HG02943 (cell line): Measurements from ENCODE around the gene SHC2.

ENCODE experiments used
- ATAC-seq: cut with Tn5 transposase; IDR thresholded peaks from one replicate; pipeline ENCODE4 v1.9.1; 2021; ENCODE audit warnings: mild to moderate bottlenecking, low read depth, moderate library complexity; ENCODE audit not compliant: unreplicated experiment

Gene SHC2, protein sequence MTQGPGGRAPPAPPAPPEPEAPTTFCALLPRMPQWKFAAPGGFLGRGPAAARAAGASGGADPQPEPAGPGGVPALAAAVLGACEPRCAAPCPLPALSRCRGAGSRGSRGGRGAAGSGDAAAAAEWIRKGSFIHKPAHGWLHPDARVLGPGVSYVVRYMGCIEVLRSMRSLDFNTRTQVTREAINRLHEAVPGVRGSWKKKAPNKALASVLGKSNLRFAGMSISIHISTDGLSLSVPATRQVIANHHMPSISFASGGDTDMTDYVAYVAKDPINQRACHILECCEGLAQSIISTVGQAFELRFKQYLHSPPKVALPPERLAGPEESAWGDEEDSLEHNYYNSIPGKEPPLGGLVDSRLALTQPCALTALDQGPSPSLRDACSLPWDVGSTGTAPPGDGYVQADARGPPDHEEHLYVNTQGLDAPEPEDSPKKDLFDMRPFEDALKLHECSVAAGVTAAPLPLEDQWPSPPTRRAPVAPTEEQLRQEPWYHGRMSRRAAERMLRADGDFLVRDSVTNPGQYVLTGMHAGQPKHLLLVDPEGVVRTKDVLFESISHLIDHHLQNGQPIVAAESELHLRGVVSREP

DNA sequence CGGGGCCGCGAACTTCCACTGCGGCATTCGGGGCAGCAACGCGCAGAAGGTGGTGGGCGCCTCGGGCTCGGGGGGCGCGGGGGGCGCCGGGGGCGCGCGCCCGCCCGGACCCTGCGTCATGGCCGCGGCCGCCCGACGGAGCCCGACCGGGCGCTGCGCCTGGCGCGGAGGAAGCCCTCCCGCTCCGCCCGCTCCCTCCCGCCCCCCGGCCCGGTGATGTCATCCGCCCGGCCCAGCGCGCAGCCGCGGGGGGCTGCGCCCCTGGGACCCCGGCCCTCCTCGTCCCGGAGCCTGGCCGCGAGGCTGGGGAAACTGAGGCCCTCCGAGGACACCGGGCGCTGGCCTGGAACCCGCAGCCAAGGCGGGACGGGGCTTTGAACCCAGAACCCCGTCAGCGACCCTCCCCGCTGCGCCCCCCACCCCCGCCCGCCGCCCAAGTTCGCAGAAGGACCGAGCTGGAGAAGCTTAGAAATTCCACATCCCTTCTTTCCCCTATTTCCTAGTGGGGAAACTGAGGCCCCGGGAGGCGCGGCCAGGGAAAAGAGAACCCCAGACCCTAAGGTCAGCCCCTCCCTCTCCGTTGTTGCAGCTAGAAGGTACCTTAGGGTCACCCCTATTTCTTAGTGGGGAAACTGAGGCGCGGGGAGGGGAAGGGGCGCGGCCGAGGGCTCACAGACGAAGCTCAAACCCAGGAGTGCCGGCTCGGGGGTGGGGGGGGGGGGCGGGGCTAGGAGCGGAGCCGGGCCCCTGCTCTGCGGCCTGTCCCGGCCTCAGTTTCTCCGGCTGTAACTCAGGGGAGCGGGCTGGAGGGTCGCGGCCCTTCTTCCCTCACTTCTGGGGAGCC, at the start of gene SHC2:
Gene SHC2 (minus strand): TSS at position 157 of the 844 bp plus-strand sequence. CDS start 37 bp downstream, at position 120.
- no peak for ATAC-seq

DNA sequence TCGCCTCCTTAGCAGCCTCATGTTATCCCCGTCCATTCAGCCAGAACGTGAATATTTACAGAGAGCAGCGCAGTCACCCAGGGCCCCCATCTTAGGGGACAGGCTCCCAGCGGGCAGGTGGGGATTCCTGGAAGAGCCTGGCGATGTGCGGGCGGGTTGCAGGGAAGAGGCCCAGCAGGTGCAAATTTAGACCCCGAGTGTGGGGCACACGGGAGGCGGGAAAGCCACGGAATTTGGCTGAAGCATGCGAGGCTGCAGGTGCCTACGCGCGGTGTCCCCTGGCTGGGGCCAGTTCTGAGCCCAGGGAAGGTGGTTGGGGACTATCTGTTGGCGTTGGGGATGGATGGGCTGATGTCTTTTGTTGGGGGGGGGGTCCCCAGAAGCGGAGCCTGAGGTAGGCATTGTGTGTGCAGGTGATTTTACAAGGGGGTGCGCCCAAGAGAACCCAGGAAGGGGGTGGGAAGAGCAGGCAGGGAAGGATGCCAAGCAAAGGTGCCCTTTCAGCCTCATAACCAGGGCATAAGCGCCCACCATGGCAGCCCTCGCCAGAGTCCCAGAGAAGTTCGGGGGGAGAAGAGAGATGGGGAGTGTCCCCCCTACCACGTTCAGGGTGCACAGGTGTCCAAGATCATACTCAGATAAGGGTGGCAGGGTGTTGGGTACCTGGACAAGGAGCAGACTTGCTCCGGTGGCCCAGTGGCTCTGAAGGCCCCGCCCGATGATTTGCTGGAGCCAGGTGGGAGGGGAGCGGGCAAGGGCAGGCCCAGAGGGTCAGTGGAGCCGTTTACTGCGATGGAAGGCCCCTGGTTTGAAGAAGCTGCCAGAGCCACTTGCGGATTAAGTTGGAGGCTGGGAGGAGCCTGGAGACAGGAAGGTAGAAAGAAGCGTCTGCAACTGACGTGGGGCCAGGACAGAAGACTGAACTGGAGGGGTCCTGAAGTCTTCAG, 47.6 kb upstream of the SHC2 start:
- ATAC-seq, result no peak

DNA sequence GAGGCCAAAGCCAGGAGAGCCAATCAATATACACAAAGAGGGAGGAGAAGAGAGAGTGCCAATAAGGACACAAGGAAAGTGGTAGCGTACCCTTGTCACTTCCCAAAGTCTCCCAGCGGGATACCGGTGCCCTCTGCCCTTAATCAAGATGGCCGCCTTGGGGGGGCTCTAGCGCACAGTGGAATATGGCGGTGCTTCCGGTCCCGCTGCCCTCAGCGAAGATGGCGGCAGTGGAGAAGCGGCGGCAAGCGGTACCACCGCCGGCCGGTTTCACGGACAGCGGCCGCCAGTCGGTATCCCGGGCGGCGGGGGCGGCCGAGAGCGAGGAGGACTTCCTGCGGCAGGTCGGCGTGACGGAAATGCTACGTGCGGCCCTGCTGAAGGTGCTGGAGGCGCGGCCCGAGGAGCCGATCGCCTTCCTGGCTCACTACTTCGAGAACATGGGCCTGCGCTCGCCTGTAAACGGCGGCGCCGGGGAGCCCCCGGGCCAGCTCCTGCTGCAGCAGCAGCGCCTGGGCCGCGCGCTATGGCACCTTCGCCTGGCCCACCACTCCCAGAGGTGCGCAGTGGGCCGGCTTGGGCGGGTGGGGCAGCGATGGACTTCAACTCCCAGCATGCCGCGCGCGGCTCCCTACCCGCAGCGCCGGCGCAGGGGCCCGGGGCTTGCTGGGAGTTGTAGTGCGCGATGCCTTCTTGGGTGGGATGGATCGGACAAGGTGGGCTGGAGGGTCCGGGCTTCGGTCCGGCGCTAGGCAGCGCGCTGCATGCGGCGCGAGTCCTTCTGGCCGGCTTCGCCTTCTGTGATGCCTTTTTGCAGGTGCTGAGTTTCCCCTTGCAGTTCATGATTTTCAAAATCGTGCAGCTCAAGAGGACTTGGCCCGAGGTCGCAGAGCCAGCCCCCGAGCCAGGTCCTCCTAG, 46.7 kb upstream of the SHC2 start, which contains the start of gene TPGS1:
Gene TPGS1 (plus strand): TSS at position 212 of the 918 bp plus-strand sequence. CDS start 10 bp downstream, at position 222.
- peak; percentile 56 for ATAC-seq

DNA sequence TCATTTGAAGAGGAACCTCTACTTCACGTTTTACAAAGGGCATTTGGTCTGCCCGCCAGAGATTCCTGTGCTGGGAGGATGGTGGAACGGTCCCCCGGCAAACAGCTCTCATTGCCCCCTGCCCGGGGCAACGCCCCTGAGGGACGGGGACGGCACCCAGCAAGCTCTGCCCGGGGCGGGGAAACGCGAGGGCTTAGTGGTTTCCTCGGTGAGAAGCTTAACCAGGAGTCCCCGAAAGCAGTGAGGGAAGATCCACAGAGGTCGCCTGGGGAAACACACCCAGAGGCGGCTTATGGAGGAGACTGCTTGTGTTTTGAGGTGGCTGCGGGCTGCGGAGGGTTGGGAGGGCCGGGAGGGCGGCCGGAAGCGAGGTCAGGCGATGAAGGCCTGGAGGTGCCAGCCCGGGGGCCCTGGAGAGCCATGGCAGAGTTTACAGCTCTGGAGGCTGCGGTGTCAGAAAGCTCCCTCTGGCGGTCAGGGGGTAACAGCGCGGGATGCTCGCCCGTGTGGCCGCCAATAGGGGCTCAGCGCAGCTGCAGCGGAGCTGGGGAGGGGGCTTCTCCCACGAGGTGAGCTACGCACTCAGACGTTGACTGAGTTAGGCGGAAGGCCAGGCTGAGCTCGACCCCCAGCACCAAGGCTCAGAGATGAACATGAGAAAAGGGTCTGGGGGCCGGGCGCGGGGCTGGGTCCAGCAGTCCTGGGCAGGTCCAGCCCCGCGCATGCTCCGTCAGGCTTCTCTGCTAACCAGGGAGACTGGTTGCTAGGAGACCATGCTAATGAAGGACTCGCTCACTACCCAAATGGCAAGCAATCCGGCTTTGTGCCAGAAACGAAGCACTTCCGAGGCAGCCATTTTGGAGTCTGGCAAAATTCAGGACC, 45.8 kb upstream of the SHC2 start:
- ATAC-seq, result peak; percentile 72

DNA sequence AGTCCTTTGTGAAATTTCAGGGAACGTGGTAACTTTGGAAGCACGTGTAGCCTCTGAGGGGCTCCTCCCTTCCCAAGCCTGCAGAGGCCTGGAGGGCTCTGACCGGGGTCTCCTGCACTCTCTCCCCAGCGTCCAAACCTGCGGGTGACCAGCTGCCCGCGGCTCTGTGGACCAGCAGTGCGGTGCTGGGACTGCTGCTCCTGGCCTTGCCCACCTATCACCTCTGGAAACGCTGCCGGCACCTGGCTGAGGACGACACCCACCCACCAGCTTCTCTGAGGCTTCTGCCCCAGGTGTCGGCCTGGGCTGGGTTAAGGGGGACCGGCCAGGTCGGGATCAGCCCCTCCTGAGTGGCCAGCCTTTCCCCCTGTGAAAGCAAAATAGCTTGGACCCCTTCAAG, 43.8 kb upstream of the SHC2 start:
- ATAC-seq, result no peak

DNA sequence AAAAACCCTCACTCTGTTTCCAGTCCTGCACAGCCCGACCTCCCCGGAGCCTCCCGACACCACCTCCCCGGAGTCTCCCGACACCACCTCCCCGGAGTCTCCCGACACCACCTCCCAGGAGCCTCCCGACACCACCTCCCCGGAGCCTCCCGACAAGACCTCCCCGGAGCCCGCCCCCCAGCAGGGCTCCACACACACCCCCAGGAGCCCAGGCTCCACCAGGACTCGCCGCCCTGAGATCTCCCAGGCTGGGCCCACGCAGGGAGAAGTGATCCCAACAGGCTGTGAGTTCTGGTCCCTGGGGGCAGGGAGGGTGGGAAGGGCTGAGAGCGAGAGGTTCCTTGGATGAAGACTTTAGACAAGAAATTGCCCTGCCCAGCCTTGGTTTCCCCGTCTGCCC, 40.8 kb upstream of the SHC2 start:
- ATAC-seq, result no peak

DNA sequence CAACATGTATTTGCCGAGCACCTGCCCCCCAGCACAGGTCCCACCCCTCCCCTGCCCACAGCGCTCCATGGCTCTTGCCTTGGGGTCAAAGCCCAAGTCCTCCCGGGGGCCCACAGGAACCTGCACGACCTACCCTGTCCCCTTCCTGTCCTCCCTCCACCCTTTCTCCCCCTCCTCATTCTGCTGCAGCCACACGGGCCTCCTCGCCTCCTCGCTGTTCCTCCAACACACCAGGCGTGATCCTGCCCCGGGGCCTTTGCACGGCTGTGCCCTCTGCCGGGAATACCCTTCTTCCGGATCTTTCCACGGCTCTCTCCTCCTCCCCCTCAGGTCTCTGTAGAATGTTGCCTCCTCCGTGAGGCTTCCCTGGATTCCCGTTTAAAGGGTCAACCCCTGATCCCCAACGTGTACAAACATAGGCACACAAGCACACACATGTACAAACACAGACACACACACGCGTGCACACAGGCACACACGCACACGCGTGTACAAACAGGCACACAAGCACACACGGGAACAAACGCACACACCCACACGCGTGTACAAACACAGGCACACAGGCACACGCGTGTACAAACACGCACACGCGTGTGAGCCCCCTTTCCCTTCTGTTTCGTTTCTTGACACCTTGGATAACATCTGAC, 38.3 kb upstream of the SHC2 start:
- ATAC-seq, result no peak

DNA sequence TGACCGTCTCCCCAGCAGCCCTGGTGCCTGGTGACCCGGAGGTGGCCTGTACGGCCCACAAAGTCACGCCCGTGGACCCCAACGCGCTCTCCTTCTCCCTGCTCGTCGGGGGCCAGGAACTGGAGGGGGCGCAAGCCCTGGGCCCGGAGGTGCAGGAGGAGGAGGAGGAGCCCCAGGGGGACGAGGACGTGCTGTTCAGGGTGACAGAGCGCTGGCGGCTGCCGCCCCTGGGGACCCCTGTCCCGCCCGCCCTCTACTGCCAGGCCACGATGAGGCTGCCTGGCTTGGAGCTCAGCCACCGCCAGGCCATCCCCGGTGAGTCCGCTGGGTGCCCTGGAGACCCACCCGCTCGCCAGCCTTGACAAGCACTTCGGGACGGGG, 37.7 kb upstream of the SHC2 start:
- no peak for ATAC-seq

DNA sequence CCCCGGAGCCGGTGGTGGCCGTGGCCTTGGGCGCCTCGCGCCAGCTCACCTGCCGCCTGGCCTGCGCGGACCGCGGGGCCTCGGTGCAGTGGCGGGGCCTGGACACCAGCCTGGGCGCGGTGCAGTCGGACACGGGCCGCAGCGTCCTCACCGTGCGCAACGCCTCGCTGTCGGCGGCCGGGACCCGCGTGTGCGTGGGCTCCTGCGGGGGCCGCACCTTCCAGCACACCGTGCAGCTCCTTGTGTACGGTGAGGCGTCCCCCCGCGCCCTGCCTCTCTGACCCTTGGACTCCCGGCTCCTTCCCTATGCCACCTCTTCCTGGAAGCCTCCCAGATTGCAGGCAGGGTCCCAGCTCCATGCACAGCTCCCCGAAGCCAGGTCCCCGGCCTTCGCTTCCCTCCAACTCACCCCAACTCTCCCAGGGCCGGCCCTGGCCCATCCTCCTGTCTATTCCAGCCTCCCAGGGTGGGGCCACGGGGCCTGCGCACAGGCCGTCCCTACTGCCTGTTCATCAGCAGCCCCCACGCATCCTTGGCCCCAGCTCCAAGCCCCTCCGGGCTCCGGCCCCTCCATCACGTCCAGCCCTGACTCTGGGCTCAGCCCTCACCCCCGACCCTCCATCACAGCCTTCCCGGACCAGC, 37.2 kb upstream of the SHC2 start:
- no peak for ATAC-seq

DNA sequence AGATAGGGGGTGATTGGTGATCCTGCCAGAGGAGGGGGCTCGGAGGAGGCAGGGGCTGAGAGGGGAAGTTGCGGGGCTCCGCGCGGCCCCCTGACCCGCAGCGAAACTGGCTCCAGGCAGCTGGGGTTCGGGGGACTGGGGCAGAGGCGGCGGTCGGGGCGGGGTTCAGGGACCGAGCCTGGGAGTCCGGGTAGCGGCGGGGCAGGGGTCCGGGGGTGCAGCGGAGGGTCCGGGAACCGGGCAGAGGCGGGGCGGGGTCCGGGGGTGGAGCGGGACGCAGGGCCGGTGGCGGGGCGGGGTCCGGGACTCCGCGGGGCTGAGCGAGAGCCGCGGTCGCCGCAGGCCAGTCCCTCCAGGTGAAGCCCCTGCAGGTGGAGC, 36.6 kb upstream of the SHC2 start:
- no peak for ATAC-seq

DNA sequence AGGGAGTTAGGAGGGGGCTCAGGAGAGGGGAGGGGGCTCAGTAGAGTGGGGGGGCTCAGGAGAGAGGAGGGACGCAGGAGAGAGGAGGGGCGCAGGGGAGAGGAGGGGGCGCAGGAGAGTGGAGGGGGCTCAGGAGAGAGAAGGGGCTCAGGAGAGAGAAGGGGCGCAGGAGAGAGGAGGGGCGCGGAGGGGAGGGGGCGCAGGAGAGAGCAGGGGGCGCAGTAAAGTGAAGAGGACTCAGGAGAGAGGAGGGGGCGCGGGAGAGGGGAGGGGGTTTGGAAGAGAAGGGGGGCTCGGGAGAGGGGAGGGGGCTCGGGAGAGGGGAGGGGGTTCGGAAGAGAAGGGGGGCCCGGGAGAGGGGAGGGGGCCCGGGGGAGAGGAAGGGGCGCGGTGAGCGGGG, 36.2 kb upstream of the SHC2 start:
- no peak for ATAC-seq

DNA sequence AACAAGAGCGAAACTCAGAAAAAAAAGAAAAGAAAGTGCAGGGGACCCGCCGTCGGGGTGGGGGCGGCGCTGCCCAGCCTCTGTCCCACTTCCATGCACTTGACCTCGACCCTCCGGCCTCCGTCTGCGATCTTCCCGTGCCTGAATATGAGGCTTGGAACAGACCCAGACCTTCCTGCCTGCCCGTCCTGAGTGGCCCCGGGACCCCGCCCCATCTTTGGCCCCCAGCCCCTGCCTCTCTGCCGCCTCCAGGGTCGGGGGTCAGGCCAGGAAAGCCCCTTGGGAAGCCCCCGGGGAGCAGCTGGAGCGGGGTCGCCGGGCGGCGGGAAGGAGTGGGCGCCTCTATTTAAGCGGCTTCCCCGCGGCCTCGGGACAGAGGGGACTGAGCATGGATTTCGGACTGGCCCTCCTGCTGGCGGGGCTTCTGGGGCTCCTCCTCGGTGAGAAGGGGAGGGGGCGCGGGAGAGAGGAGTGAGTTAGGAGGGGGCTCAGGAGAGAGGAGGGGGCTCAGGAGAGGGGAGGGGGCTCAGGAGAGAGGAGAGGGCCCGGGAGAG, 35.4 kb upstream of the SHC2 start, which contains the start of gene MADCAM1:
Gene MADCAM1 (plus strand): TSS at position 375 of the 554 bp plus-strand sequence. CDS start 14 bp downstream, at position 389.
- ATAC-seq, result no peak

DNA sequence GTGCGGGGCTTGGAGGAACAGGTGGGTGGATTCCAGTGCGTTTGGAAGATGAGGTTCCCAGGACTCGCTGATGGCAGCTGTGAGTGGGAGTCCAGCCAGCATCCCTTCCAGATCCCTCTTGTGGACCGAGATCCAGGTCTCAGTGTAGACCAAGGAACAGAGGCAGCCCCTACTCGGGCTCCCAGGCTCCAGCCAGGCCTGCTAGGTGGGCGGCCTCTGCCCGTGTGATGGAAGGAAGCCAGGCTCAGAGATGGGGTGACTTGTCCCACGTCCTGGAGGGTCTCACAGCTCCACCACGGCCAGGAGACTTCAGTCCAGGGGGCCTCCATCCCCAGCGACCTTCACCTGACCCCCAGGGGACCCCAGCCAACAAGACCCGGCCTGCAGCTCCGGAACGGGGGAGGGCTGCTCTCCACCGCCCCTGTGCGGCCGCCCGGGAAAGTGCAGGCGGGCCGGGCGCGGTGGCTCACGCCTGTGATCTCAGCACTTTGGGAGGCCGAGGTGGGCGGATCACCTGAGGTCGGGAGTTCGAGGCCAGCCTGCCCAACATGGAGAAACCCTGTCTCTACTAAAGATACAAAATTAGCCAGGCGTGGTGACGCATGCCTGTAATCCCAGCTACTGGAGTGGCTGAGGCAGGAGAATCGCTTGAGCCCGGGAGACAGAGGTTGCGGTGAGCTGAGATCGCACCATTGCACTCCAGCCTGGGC, 34.7 kb upstream of the SHC2 start:
- ATAC-seq, result no peak

DNA sequence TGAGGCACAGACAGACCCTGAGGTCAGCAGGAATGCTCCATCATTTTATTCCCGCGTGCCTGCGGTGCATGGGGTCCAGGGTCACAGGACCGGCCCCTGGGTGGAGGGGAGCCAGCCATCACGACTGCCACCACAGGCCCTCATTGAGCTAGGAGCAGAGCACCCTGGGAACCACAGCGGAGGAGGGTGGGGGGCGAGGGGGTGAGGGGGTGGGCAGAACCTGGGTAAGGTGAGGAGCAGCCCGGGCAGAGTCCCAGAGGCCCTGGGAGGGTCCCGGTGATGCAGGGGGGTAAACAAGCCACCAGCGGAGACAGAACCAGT, 34.2 kb upstream of the SHC2 start:
- ATAC-seq, result no peak

DNA sequence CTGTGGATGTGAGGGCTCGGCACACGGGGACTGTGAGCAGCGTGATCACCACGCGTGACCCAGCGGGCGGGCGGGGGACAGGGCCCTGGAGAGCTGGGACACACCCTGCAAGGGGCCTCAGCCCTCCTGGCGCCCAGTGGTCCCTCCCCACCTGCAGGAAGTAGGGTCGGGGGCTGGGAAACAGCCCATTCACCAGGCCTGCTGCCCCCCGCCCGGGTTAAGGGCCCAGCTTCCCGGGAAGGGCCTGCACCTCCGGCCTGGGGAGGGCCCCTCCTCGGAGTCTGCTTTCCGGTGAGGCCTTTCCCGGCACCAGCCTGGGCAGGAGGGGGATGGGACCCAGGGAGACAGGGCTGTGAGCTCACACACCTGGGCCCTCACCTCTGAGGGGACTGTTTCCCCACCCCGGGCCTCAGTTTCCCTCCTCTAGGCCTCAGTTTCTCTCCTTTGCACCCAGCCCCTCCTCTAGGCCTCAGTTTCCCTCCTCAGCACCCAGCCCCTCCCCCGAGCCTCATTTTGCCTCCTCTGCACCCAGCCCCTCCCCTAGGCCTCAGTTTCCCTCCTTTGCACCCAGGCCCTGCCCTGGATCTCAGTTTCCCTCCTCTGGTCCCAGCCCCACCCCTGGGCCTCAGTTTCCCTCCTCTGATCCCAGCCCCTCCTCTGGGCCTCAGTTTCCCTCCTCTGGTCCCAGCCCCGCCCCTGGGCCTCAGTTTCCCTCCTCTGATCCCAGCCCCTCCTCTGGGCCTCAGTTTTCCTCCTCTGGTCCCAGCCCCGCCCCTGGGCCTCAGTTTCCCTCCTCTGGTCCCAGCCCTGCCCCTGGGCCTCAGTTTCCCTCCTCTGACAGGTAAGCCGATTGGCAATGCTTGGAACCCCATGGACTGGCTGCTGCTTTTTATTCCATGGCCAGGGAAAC, 33.6 kb upstream of the SHC2 start:
- ATAC-seq, result no peak
